HG03108 (cell line): ENCODE results near the gene NCK1.
"Not testable (repeated sequence)": the region's sequence is repeated elsewhere in the genome, so short reads cannot be mapped to it uniquely, and the experiment has no call there.

ENCODE experiments used
- ATAC-seq: cut with Tn5 transposase; IDR thresholded peaks from one replicate; pipeline ENCODE4 v1.9.1; 2021; ENCODE audit warnings: moderate library complexity; ENCODE audit not compliant: unreplicated experiment

Gene NCK1

GRCh38 chr3:136943436-136943835 is 81.4 kb downstream of the NCK1 start:
- ATAC-seq = no peak

- no peak for ATAC-seq
These were observed 85.0 kb downstream of the NCK1 start for GRCh38 chr3:136946978-136947377.

GRCh38 chr3:136947477-136947876 is 85.5 kb downstream of the NCK1 start:
- no peak for ATAC-seq

- no peak for ATAC-seq
These were observed 87.1 kb downstream of the NCK1 start for GRCh38 chr3:136949146-136949545.

GRCh38 chr3:136949708-136950107 is 87.7 kb downstream of the NCK1 start:
- no peak for ATAC-seq

- no peak for ATAC-seq
These were observed 88.6 kb downstream of the NCK1 start for GRCh38 chr3:136950623-136951022.

GRCh38 chr3:136952292-136952691 is 90.3 kb downstream of the NCK1 start:
- ATAC-seq = no peak

GRCh38 chr3:136954251-136954650 is 92.2 kb downstream of the NCK1 start:
- ATAC-seq = no peak

- ATAC-seq = no peak
These were observed 93.2 kb downstream of the NCK1 start for GRCh38 chr3:136954980-136955780.

- ATAC-seq = no peak
These were observed 93.8 kb downstream of the NCK1 start for GRCh38 chr3:136955813-136956212.

- no peak for ATAC-seq
These were observed 95.0 kb downstream of the NCK1 start for GRCh38 chr3:136956971-136957370.

- no peak for ATAC-seq
These were observed 95.8 kb downstream of the NCK1 start, which contains the start of gene IL20RB for GRCh38 chr3:136957751-136958288. TSS of gene IL20RB (plus strand) at chr3:136957983. CDS start at chr3:136958114, 131 bp downstream.

- ATAC-seq = no peak
These were observed 96.9 kb downstream of the NCK1 start for GRCh38 chr3:136958939-136959338.

- ATAC-seq = no peak
These were observed 97.6 kb downstream of the NCK1 start for GRCh38 chr3:136959599-136959998.

- no peak for ATAC-seq
These were observed 99.1 kb downstream of the NCK1 start for GRCh38 chr3:136960838-136961836.

- no peak for ATAC-seq
These were observed 100.9 kb downstream of the NCK1 start for GRCh38 chr3:136962927-136963326.

GRCh38 chr3:136969539-136969938 is 107.5 kb downstream of the NCK1 start:
- ATAC-seq = not testable (repeated sequence)

GRCh38 chr3:136973352-136973751 is 111.3 kb downstream of the NCK1 start:
- no peak for ATAC-seq

- ATAC-seq = no peak
These were observed 112.7 kb downstream of the NCK1 start for GRCh38 chr3:136974670-136975069.

- ATAC-seq = no peak
These were observed 117.2 kb downstream of the NCK1 start for GRCh38 chr3:136979204-136979603.

GRCh38 chr3:136979684-136980083 is 117.7 kb downstream of the NCK1 start:
- no peak for ATAC-seq
